H1 (cell line): Measurements from ENCODE around the gene ST8SIA5. TPM values are rescaled to one million over a fixed set of nuclear protein-coding genes. Genes with fewer than 3 reads are reported as not detected.
A peak's percentile ranks its signal among the peaks of the same experiment; 100 is the strongest.

Experiments used
- CTCF ChIA-PET: fragments of 300-600 bp; sonication (Branson Sonifier 250); formaldehyde crosslinking; loops from one replicate; lab custom pipeline; 2021; ENCODE audit not compliant: partially characterized antibody; lab: Charles Lee
- POLR2A ChIA-PET: fragments of 300-600 bp; sonication (Branson Sonifier 250); formaldehyde crosslinking; loops from one replicate; lab custom pipeline; 2021; ENCODE audit warnings: inconsistent platforms; ENCODE audit not compliant: partially characterized antibody; lab: Charles Lee
- DNase-seq, 2 experiments: peaks; one replicate each; pipeline versions ENCODE4 v3.0.0 to v3.0.0-alpha.2; 2010 to 2022; ENCODE audit warnings: low spot score in 2 of 2, low read depth in 1 of 2, mixed read lengths in 1 of 2
- FAIRE-seq: peaks from 2 replicates; lab custom pipeline; 2011; peaks lifted over from hg19 to GRCh38; lab: Jason Lieb, UNC
- H2AFZ ChIP-seq: 2 replicates; pipeline ENCODE4 v1.8.1; 2012; ENCODE audit warnings: low read length, inconsistent platforms
- H2AK5ac ChIP-seq: 2 replicates; pipeline ENCODE4 v1.6.1; 2013; ENCODE audit warnings: low read depth, low read length
- H2BK120ac ChIP-seq: replicated peaks from 2 replicates; pipeline ENCODE3; 2013; ENCODE audit warnings: low read depth, low read length, inconsistent platforms
- H2BK12ac ChIP-seq: 2 replicates; pipeline ENCODE4 v1.6.1; 2013; ENCODE audit warnings: low read depth, low read length
- H2BK15ac ChIP-seq: 2 replicates; pipeline ENCODE4 v1.6.1; 2013; ENCODE audit warnings: low read length
- H2BK20ac ChIP-seq: 2 replicates; pipeline ENCODE4 v1.6.1; 2013; ENCODE audit warnings: low read length
- H2BK5ac ChIP-seq: 2 replicates; pipeline ENCODE4 v1.6.1; 2013; ENCODE audit warnings: low read depth, low read length
- H3K14ac ChIP-seq: 2 replicates; pipeline ENCODE4 v1.6.1; 2013; ENCODE audit warnings: inconsistent platforms; ENCODE audit not compliant: insufficient read length
- H3K18ac ChIP-seq: 2 replicates; pipeline ENCODE4 v1.6.1; 2013; ENCODE audit warnings: low read length; ENCODE audit errors: extremely low read depth
- H3K23ac ChIP-seq: 2 replicates; pipeline ENCODE4 v1.6.1; 2013; ENCODE audit warnings: inconsistent platforms; ENCODE audit not compliant: insufficient read length
- H3K23me2 ChIP-seq: 2 replicates; pipeline ENCODE4 v1.6.1; 2013; ENCODE audit warnings: low read depth, low read length
- H3K27ac ChIP-seq: 2 replicates; pipeline ENCODE4 v1.6.1; 2011; ENCODE audit warnings: low read depth, low read length, inconsistent platforms
- H3K27me3 ChIP-seq, 4 experiments: replicated peaks in 1 of 4; 1 replicate in 1 of 4; 2 replicates in 3 of 4; pipeline versions ENCODE4 v1.6.1 to v1.8.1; 2011 to 2013; ENCODE audit warnings: low read length in 3 of 4, mild to moderate bottlenecking in 3 of 4, inconsistent platforms in 2 of 4, mixed read lengths in 2 of 4, moderate library complexity in 1 of 4; ENCODE audit not compliant: control insufficient read depth in 3 of 4, insufficient read depth in 3 of 4; ENCODE audit errors: extremely low read depth in 1 of 4
- H3K36me3 ChIP-seq, 4 experiments: 2 replicates each; pipeline versions ENCODE4 v1.6.1 to v1.8.1; 2011 to 2013; ENCODE audit warnings: mild to moderate bottlenecking in 4 of 4, low read length in 3 of 4, moderate library complexity in 2 of 4, control low read depth in 1 of 4, inconsistent platforms in 1 of 4; ENCODE audit not compliant: insufficient read depth in 4 of 4, control insufficient read depth in 2 of 4
- H3K4ac ChIP-seq: replicated peaks from 2 replicates; pipeline ENCODE3; 2013; ENCODE audit warnings: low read length, low read depth, mixed read lengths, inconsistent platforms; ENCODE audit not compliant: insufficient read length
- H3K4me1 ChIP-seq, 4 experiments: replicated peaks in 1 of 4; 1 replicate in 1 of 4; 2 replicates in 3 of 4; pipeline versions ENCODE4 v1.6.1 to v1.8.1; 2011 to 2013; ENCODE audit warnings: low read length in 3 of 4, inconsistent platforms in 2 of 4, mixed read lengths in 1 of 4; ENCODE audit not compliant: insufficient read depth in 4 of 4, control insufficient read depth in 3 of 4
- H3K4me2 ChIP-seq, 2 experiments: 2 replicates each; pipeline versions ENCODE4 v1.6.1 to v1.8.1; 2011 to 2013; ENCODE audit warnings: low read depth in 2 of 2, low read length in 2 of 2, control low read depth in 1 of 2, inconsistent platforms in 1 of 2, mild to moderate bottlenecking in 1 of 2; ENCODE audit not compliant: insufficient read depth in 1 of 2
- H3K4me3 ChIP-seq, 4 experiments: fragments of 200-600, 300-600 bp in 1 of 4; sonication (generic), shearing (Covaris generic), sonication (Bioruptor Twin) in 1 of 4; 2 replicates each; pipeline versions ENCODE4 v1.5.1 to v1.8.1; 2011 to 2016; ENCODE audit warnings: low read length in 4 of 4, low read depth in 3 of 4, control low read depth in 2 of 4, inconsistent platforms in 2 of 4, mild to moderate bottlenecking in 2 of 4, mixed read lengths in 1 of 4, moderate library complexity in 1 of 4; ENCODE audit not compliant: insufficient read depth in 2 of 4; ENCODE audit errors: extremely low read depth in 1 of 4
- H3K56ac ChIP-seq: replicated peaks from 2 replicates; pipeline ENCODE3; 2013; ENCODE audit warnings: low read depth, mild to moderate bottlenecking, mixed read lengths, low read length, inconsistent platforms; ENCODE audit not compliant: insufficient read length
- H3K79me1 ChIP-seq: 2 replicates; pipeline ENCODE4 v1.6.1; 2013; ENCODE audit warnings: low read depth, low read length, control low read depth
- H3K79me2 ChIP-seq, 2 experiments: 2 replicates each; pipeline versions ENCODE4 v1.6.1 to v1.8.1; 2012 to 2013; ENCODE audit warnings: low read length in 2 of 2, mild to moderate bottlenecking in 2 of 2, inconsistent platforms in 1 of 2; ENCODE audit not compliant: insufficient read depth in 2 of 2, control insufficient read depth in 1 of 2
- H3K9ac ChIP-seq, 4 experiments: replicated peaks in 1 of 4; 1 replicate in 1 of 4; 2 replicates in 3 of 4; pipeline versions ENCODE4 v1.6.1 to v1.8.1; 2011 to 2013; ENCODE audit warnings: low read depth in 3 of 4, low read length in 3 of 4, control low read depth in 2 of 4, mild to moderate bottlenecking in 2 of 4, moderate library complexity in 2 of 4, inconsistent platforms in 1 of 4; ENCODE audit errors: extremely low read depth in 1 of 4
- H3K9me3 ChIP-seq, 2 experiments: 2 replicates each; pipeline versions ENCODE4 v1.6.1 to v1.8.1; 2012 to 2013; ENCODE audit warnings: mild to moderate bottlenecking in 2 of 2, moderate library complexity in 2 of 2, control low read depth in 1 of 2, inconsistent platforms in 1 of 2, low read depth in 1 of 2, low read length in 1 of 2, mixed read lengths in 1 of 2; ENCODE audit not compliant: insufficient read depth in 2 of 2
- H4K20me1 ChIP-seq, 2 experiments: replicated peaks in 1 of 2; 2 replicates each; pipeline versions ENCODE3 to v1.8.1; 2011 to 2013; ENCODE audit warnings: inconsistent platforms in 2 of 2, low read length in 2 of 2, mild to moderate bottlenecking in 1 of 2; ENCODE audit not compliant: insufficient read depth in 2 of 2, control insufficient read depth in 1 of 2
- H4K5ac ChIP-seq: 2 replicates; pipeline ENCODE4 v1.6.1; 2013; ENCODE audit warnings: low read length, low read depth, mixed read lengths, inconsistent platforms; ENCODE audit not compliant: insufficient read length
- H4K8ac ChIP-seq: 2 replicates; pipeline ENCODE4 v1.8.0; 2013; ENCODE audit warnings: mild to moderate bottlenecking, moderate library complexity, low read length, inconsistent platforms; ENCODE audit not compliant: insufficient read depth; ENCODE audit errors: extremely low read depth
- H4K91ac ChIP-seq: replicated peaks from 2 replicates; pipeline ENCODE3; 2013; ENCODE audit warnings: low read length, mixed read lengths, inconsistent platforms; ENCODE audit not compliant: insufficient read length
- BCL11A ChIP-seq, 2 experiments: IDR thresholded peaks; one replicate each; pipeline ENCODE4 v1.6.1; 2011; ENCODE audit warnings: low read depth in 2 of 2, low read length in 2 of 2, mild to moderate bottlenecking in 2 of 2
- CEBPB ChIP-seq: IDR thresholded peaks from 2 replicates; pipeline ENCODE4 v1.6.1; 2012; ENCODE audit warnings: low read depth, low read length
- WGBS, 2 experiments: shearing (Covaris generic) in 1 of 2; methylation state at CpG; one replicate each; pipeline versions ENCODE4 v1.1.6 to v1.1.7; 2013 to 2015; ENCODE audit warnings: low lambda C conversion rate in 2 of 2, mixed read lengths in 2 of 2, inconsistent platforms in 1 of 2, low coverage in 1 of 2, missing lambda C conversion rate in 1 of 2; ENCODE audit not compliant: insufficient replicate concordance in 2 of 2, insufficient coverage in 1 of 2, insufficient read length in 1 of 2; ENCODE audit errors: extremely low coverage in 1 of 2, missing lambda C conversion rate in 1 of 2; 5-methylcytosine and 5-hydroxymethylcytosine counted together
- polyA plus RNA-seq, 7 experiments: library from polyadenylated mRNA; depleted of rRNA in 3 of 7; stranded (reverse) in 5 of 7; unstranded in 2 of 7; fragments of >200 nt in 5 of 7; fragments of 200-250 nt in 2 of 7; gene quantifications; 1 replicate in 5 of 7; 2 replicates in 1 of 7; 4 replicates in 1 of 7; pipeline versions ENCODE4 v1.2.1 to v1.2.3, GENCODE V29; 2011 to 2013; ENCODE audit warnings: missing spikeins in 2 of 7, mixed read lengths in 2 of 7
- total RNA-seq: library from RNA; stranded (reverse); fragmentation: NEBNext Ultra II Directional; extraction: Animal tissue kit (Norgen Biotek cat#: 25700); gene quantifications from 2 replicates; pipeline ENCODE4 v1.2.1, GENCODE V29; 2021

Gene ST8SIA5
- total and polyA plus RNA-seq, 2 of the 8 experiments (the other 6 are each of a cell fraction or from before 2014, with no cell fraction given) = 2.4 to 6.3 TPM

DNA sequence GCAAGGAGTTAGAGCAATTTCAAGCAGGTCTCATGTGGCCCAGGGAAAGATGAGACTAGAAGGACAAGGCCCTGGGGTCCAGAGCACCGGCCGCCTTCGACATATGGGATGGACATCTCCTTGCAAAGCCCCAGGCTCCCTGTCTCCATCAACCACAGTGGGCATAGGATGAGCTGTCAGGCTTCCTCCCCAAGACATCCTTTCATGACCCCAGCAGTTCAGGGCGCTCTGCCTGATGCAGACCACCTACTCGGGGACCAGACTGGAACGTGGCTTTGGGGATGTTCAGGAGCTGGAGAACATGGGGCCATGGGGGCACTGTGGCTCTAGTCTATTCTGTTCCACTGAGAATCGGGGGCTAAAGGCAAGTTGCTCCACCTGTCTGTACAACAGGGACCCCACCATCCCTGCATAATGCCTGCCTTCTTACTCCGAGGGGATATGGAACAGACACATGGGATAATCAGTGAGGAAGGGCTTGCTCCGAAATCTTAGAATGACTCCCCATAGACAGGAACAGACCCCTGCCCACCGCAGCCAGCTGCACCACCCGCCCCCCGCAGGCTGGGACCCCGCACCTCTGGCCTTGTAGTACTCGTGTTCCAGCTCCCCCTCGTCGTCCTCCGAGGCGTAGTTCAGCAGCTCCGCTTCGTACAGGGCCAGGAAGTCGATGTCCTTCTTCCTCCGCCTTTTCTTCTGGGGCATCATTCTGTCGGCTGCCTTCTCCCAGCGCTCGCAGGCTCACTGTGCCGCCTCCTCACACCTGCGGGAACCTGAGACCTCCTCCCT, 100.3 kb downstream of the ST8SIA5 start:
- peaks cover 0 to 9% (median 1%) of the 10 kb centered on the region in 4 experiments; a peak in 1 of 7 replicates for H3K4me1 ChIP-seq
- H3K9ac ChIP-seq = no peak overlapping the region
- H3K56ac ChIP-seq = no peak overlapping the region
- no peak overlapping the region for H3K4me2 ChIP-seq
- 0 out of 2 replicates have a peak overlapping the region, but pooled peaks have one; percentile 48 for H3K18ac ChIP-seq
- H4K20me1 ChIP-seq = no peaks in the 10 kb centered on the region
- H2BK12ac ChIP-seq = no peak overlapping the region
- H2BK5ac ChIP-seq = 0 out of 2 replicates have a peak overlapping the region, but pooled peaks have one; percentile 44
- no peak overlapping the region for H3K4ac ChIP-seq
- no peak overlapping the region for H3K23ac ChIP-seq
- no peak overlapping the region; the same call in 1 of the 2 replicates for H2BK15ac ChIP-seq
- no peaks in the 10 kb centered on the region for H3K36me3 ChIP-seq
- DNase-seq = no peak
- no peak overlapping the region for H2BK20ac ChIP-seq
- no peak overlapping the region for H4K8ac ChIP-seq
- H2AK5ac ChIP-seq = no peak overlapping the region
- no peaks in the 10 kb centered on the region for H3K79me1 ChIP-seq
- H3K4me3 ChIP-seq = no peak overlapping the region
- TF ChIP-seq BCL11A (IDR thresholded peaks at IDR 0.05; ENCODE audit: low read depth in 2 of 2, low read length in 2 of 2) (no peak), CEBPB (no peak)
- H3K14ac ChIP-seq = no peak overlapping the region
- ChIA-PET POLR2A (interaction anchor here (1.2 to 1.9 kb wide), 2 partner anchors 94 to 298 kb away, joined by 3 to 4 read pairs; no protein-coding TSS in a partner anchor), CTCF (interaction anchor here (0.8 to 10.1 kb wide), 23 partner anchors 8 to 494 kb away, joined by 3 to 148 read pairs (median 5); a partner anchor contains a TSS)
- no peak overlapping the region for H4K5ac ChIP-seq
- H3K23me2 ChIP-seq = no peaks in the 10 kb centered on the region
- no peaks in the 10 kb centered on the region for H3K27me3 ChIP-seq
- no peaks in the 10 kb centered on the region for H3K9me3 ChIP-seq
- no peak overlapping the region for H3K27ac ChIP-seq
- H4K91ac ChIP-seq = no peak overlapping the region
- H3K79me2 ChIP-seq = no peaks in the 10 kb centered on the region
- no peak for FAIRE-seq
- no peak overlapping the region for H2BK120ac ChIP-seq
- WGBS, 2 experiments = 89% methylated on average over 26 of the region's 27 CpGs; no CpG with 5 or more reads in 1 of the 2 experiments
- H2AFZ ChIP-seq = peak overlapping the region; percentile 98
